Coronary artery (tissue), 2 donors: ENCODE results near the gene ZNF821.

ENCODE experiments used
- DNase-seq: peaks from one replicate; pipeline ENCODE4 v3.0.0-alpha.2; 2017; ENCODE audit warnings: low spot score
- H3K27ac ChIP-seq, 2 donors: fragments of 200-600 bp; sonication (generic); one replicate each; pipeline ENCODE4 v1.5.1; 2016 to 2019
- H3K4me3 ChIP-seq: fragments of 200-600 bp; sonication (generic); 2 replicates; pipeline ENCODE4 v1.5.1; 2016; ENCODE audit warnings: mild to moderate bottlenecking, moderate library complexity
- CTCF ChIP-seq: fragments of 200-600 bp; sonication (generic); IDR thresholded peaks from one replicate; pipeline ENCODE4 v1.5.1; 2019; ENCODE audit warnings: antibody characterized with exemption

Gene ZNF821

GRCh38 chr16:71902656-71903365, 18.8 kb upstream of the ZNF821 start:
- no peak for DNase-seq
- H3K27ac ChIP-seq: no peak overlapping the region
- H3K4me3 ChIP-seq: no peak overlapping the region
- no peak for TF ChIP-seq CTCF

- no peak for DNase-seq
- TF ChIP-seq CTCF: no peak
- H3K27ac ChIP-seq: no peak overlapping the region
- no peak overlapping the region for H3K4me3 ChIP-seq
Observed at GRCh38 chr16:71899171-71899570, 15.2 kb upstream of the ZNF821 start.

GRCh38 chr16:71896764-71897368, 12.9 kb upstream of the ZNF821 start:
- Histone ChIP-seq H3K27ac (peak overlapping the region; percentile 40 to 99), H3K4me3 (peak overlapping the region; percentile 92)
- no peak for TF ChIP-seq CTCF
- DNase-seq: no peak

GRCh38 chr16:71895679-71896365, 11.8 kb upstream of the ZNF821 start:
- peak overlapping the region; percentile 92 for H3K4me3 ChIP-seq
- DNase-seq: no peak
- peak overlapping the region; percentile 99 for H3K27ac ChIP-seq
- TF ChIP-seq CTCF: no peak

GRCh38 chr16:71894921-71895678, 11.1 kb upstream of the ZNF821 start, which contains the start of gene IST1:
Gene IST1 (plus strand): TSS chr16:71895531. CDS start chr16:71915641, 20,110 bp downstream.
- peak within 1 kb of the TSS; percentile 99 for H3K27ac ChIP-seq
- TF ChIP-seq CTCF: no peak
- DNase-seq: peak; percentile 99
- H3K4me3 ChIP-seq: peak within 1 kb of the TSS; percentile 92

GRCh38 chr16:71894229-71894920, 10.4 kb upstream of the ZNF821 start:
- peak; percentile 76 for DNase-seq
- peak overlapping the region; percentile 92 for H3K4me3 ChIP-seq
- peak overlapping the region; percentile 99 for H3K27ac ChIP-seq
- no peak for TF ChIP-seq CTCF
